GM12874 (cell line): ENCODE data around the gene PPFIA3.
A peak's percentile ranks its signal among the peaks of the same experiment; 100 is the strongest.

Experiments used
- CTCF ChIP-seq: IDR thresholded peaks from 2 replicates; pipeline ENCODE4 v1.5.1; 2011; ENCODE audit warnings: low read depth, mild to moderate bottlenecking, control low read depth, low read length, moderate library complexity; ENCODE audit not compliant: insufficient read depth

PPFIA3 gene

DNA sequence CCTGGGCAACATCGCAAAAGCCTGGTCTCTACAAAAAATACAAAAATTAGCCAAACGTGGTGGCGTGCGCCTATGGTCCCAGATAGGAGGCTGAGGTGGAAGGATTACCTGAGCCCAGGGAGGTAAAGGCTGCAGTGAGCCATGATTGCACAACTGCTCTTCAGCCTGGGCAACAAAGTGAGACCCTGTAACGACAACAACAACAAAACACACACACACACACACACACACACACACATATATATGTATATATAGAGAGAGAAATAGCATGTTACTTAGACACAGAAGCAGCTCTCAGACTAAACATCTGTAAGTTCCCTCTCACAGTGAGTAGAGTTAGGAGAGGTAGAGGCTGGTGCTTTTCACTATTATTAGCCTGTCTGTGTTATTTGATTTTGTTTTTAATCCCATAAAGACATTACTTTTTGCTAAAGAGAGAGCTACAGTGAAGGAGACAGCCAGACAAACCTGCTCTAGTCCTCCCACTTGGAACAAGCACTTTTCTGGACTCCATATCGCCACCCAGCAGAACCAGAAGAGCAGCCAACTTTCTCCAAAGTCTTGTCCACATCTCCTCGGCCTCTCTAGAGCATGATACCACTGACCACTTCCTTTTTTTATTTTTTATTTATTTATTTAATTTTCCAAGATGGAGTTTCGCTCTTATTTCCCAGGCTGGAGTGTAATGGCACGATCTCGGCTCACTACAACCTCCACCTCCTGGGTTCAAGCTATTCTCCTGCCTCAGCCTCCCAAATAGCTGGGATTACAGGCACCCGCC lies 7.9 kb upstream of the PPFIA3 start:
- TF ChIP-seq CTCF: no peak

- peak; percentile 76 for TF ChIP-seq CTCF
Measured at GRCh38 chr19:49113762-49114629, 5.3 kb upstream of the PPFIA3 start, which contains the start of gene LIN7B. LIN7B (plus strand) TSS chr19:49114370; CDS start chr19:49114405, 35 bp downstream.

- no peak for TF ChIP-seq CTCF
Measured at GRCh38 chr19:49114630-49115363, 4.5 kb upstream of the PPFIA3 start.

- TF ChIP-seq CTCF: no peak
Measured at GRCh38 chr19:49116544-49116943, 2.8 kb upstream of the PPFIA3 start.

DNA sequence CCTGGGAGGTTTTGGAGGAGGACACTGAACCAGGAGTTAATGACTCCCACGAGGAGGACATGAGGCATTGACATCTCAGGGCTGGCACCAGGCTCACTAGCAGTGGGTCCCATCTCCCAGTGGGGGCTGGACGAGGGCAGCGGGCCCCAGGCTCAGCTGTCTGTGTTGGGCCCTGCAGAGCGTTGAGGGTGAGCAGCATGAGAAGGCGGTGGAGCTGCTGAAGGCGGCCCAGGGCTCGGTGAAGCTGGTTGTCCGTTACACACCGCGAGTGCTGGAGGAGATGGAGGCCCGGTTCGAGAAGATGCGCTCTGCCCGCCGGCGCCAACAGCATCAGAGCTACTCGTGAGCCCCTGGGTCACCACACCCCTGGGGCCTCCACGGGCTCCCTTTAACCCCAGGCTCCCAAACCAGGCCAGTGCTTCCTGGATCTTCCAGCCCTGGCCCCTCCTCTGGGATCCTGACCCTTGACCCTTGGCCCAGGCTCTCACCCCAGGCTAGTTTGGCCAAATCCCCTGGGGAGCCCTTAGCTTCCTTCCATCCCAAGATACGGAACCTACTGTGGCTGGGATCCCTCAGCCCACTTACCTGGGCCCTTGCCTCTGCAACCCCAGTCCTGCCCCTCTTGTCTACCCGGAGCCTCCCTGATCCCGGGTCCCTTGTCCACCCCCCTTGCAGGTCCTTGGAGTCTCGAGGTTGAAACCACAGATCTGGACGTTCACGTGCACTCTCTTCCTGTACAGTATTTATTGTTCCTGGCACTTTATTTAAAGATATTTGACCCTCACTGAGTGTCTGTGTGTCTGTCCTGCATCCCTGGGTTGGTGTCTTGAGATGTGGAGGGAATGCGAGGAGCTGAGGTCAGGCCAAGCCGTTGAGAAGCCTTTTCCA lies 1.4 kb upstream of the PPFIA3 start:
- no peak for TF ChIP-seq CTCF

DNA sequence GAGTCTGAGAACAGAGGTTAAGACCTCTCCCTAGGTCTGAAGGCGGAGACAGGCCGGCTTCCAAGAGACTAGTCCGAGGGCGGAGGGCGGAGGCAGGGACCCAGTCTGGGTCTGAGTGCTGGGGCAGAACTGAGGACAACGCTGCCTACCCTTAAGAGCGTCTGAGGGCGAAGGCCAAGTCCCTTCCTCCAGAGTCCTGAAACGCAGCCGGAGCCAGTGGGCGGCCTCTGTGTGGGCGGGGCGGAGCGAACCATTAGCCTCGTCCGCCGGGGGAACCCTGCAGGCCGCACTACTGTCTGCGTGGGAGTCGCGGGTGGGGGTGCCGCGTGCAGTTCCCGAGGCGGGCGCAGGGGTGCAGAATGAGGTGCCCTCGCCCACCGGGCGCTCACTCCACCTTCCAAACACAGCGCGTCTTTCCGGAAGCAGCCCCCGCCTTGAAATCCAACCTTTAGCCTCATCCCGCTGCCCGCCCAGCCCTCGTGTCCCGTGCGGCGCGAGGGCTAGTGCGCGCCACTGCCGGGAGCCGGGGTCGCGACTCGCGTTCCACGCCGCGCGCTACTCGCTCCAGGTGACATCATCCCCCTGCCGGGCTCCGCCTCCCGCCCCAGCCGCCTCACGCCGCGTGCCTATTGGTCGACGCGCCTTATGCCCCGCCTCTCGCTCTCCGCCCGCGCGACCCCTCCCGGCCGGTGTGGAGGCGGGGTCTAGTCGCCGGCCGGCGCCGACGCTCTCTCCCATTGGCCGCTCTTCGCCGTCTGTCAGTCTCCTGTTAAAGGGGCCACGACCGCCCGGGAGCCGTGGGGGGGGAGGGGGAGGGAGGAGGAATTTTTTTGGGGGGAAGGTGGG lies 556 bp upstream of the PPFIA3 start, which contains the start of gene C19orf73:
C19orf73 (minus strand) TSS at position 579 of the 846 bp plus-strand sequence; CDS start at position 458, 121 bp downstream.
- peak; percentile 29; the same call in 1 of the 2 replicates for TF ChIP-seq CTCF
